Karpas-422 (cell line): Measurements from ENCODE around the gene OR10A4. TPM values are rescaled to one million over a fixed set of nuclear protein-coding genes. Genes with fewer than 3 reads are reported as not detected.
"Not testable (repeated sequence)": the region's sequence is repeated elsewhere in the genome, so short reads cannot be mapped to it uniquely, and the experiment has no call there.

Source experiments
- DNase-seq: peaks from one replicate; pipeline ENCODE4 v3.0.0-alpha.2; 2015
- H2AFZ ChIP-seq: fragments of 200-600 bp; sonication (generic); 2 replicates; pipeline ENCODE4 v1.6.1; 2014; ENCODE audit warnings: antibody characterized with exemption, low read length, mixed read lengths
- H3K27ac ChIP-seq: fragments of 200-600 bp; sonication (generic); 2 replicates; pipeline ENCODE4 v1.5.1; 2014; ENCODE audit warnings: mild to moderate bottlenecking, low read length, moderate library complexity
- H3K27me3 ChIP-seq: fragments of 200-600 bp; sonication (generic); 2 replicates; pipeline ENCODE4 v1.6.1; 2014; ENCODE audit warnings: low read length, mixed read lengths
- H3K36me3 ChIP-seq: fragments of 200-600 bp; sonication (generic); 2 replicates; pipeline ENCODE4 v1.6.1; 2014; ENCODE audit warnings: low read length, mixed read lengths; ENCODE audit not compliant: insufficient read depth
- H3K4me1 ChIP-seq: fragments of 200-600 bp; sonication (generic); 2 replicates; pipeline ENCODE4 v1.6.1; 2014; ENCODE audit warnings: mild to moderate bottlenecking, low read length, mixed read lengths
- H3K4me2 ChIP-seq: fragments of 200-600 bp; sonication (generic); 2 replicates; pipeline ENCODE4 v1.6.1; 2014; ENCODE audit warnings: low read length, low read depth, mild to moderate bottlenecking; ENCODE audit not compliant: poor library complexity, severe bottlenecking
- H3K4me3 ChIP-seq: fragments of 200-600 bp; sonication (generic); 2 replicates; pipeline ENCODE4 v1.5.1; 2014; ENCODE audit warnings: mild to moderate bottlenecking, antibody characterized with exemption, low read length, mixed read lengths
- H3K79me2 ChIP-seq: fragments of 200-600 bp; sonication (generic); 2 replicates; pipeline ENCODE4 v1.6.1; 2014; ENCODE audit warnings: mild to moderate bottlenecking, low read length, mixed read lengths
- H3K9ac ChIP-seq: fragments of 200-600 bp; sonication (generic); 2 replicates; pipeline ENCODE4 v1.6.0; 2014; ENCODE audit warnings: low read length
- H3K9me2 ChIP-seq: fragments of 200-600 bp; sonication (generic), shearing (Covaris generic); replicated peaks from 2 replicates; pipeline ENCODE4 v1.6.0; 2014; ENCODE audit warnings: mild to moderate bottlenecking, low read length, moderate library complexity; ENCODE audit not compliant: insufficient read depth
- H3K9me3 ChIP-seq: fragments of 300-700, 200-600 bp; sonication (generic); 2 replicates; pipeline ENCODE4 v1.6.1; 2014; ENCODE audit warnings: low read length, mixed read lengths
- H4K20me1 ChIP-seq: fragments of 200-600 bp; sonication (generic); 2 replicates; pipeline ENCODE4 v1.6.1; 2014; ENCODE audit warnings: mild to moderate bottlenecking, antibody characterized with exemption, low read length, low read depth; ENCODE audit not compliant: insufficient read depth
- total RNA-seq: library from RNA; depleted of rRNA; stranded (reverse); fragments of >200 nt; shearing (Covaris generic); gene quantifications from 2 replicates; pipeline ENCODE4 v1.2.3, GENCODE V29; 2014; ENCODE audit warnings: low replicate concordance

The OR10A4 gene
- total RNA-seq, 1 experiment from 2014 or later = not detected

DNA sequence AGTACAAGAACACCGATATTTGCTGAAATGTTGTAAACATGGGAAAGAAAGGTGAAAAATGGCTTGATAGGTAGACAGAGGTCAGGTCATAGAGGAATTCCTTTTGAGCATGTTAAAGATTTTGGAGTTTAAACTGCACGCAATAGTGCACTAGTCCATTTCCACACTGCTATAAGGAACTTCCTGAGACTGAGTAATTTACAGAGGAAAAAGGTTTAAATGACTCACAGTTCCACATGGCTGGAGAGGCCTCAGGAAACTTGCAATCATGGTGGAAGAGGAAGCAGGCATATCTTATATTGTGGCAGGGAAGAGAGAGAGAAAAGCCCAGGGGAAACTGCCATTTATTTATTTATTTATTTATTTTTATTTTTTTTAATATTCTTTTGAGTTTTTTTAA is 25.9 kb upstream of the OR10A4 start:
- Histone ChIP-seq H3K4me3 (no peak overlapping the region), H3K27me3 (no peaks in the 10 kb centered on the region), H3K9me2 (no peaks in the 10 kb centered on the region), H4K20me1 (no peaks in the 10 kb centered on the region), H3K9me3 (no peaks in the 10 kb centered on the region), H3K27ac (no peak overlapping the region), H3K9ac (no peak overlapping the region), H3K4me1 (no peaks in the 10 kb centered on the region), H3K79me2 (no peaks in the 10 kb centered on the region), H3K36me3 (no peaks in the 10 kb centered on the region), H3K4me2 (no peak overlapping the region), H2AFZ (no peak overlapping the region)
- no peak for DNase-seq

DNA sequence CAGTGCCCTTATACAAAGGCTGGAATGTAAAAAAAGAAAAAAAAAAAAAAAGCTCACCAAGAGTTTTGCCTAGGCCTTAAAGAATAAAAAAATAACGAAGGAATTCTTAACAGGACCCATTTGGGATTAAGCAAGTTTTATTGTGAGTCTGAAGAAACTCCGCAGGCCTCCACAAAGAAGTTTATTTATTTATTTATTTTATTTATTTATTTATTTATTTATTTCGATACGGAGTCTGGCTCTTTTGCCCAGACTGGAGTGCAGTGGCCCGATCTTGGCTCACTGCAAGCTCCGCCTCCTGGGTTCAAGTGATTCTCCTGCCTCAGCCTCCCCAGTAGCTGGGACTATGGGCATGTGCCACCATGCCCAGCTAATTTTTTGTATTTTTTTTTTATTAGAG is 21.6 kb upstream of the OR10A4 start:
- H3K9me3 ChIP-seq, H3K4me2 ChIP-seq, H4K20me1 ChIP-seq, H3K9ac ChIP-seq, H2AFZ ChIP-seq, H3K79me2 ChIP-seq, H3K36me3 ChIP-seq, DNase-seq, H3K27ac ChIP-seq, H3K4me1 ChIP-seq, H3K4me3 ChIP-seq, H3K27me3 ChIP-seq, H3K9me2 ChIP-seq: not testable (repeated sequence)

- H3K9me3 ChIP-seq = no peaks in the 10 kb centered on the region
- H4K20me1 ChIP-seq = no peaks in the 10 kb centered on the region
- H3K9me2 ChIP-seq = no peaks in the 10 kb centered on the region
- no peak overlapping the region for H3K4me3 ChIP-seq
- H3K4me1 ChIP-seq = no peaks in the 10 kb centered on the region
- H3K79me2 ChIP-seq = no peaks in the 10 kb centered on the region
- H3K27me3 ChIP-seq = no peaks in the 10 kb centered on the region
- no peak overlapping the region for H3K9ac ChIP-seq
- H3K4me2 ChIP-seq = no peak overlapping the region
- no peak overlapping the region for H3K27ac ChIP-seq
- no peak overlapping the region for H2AFZ ChIP-seq
- no peaks in the 10 kb centered on the region for H3K36me3 ChIP-seq
- DNase-seq = no peak
These were observed 20.4 kb upstream of the OR10A4 start for GRCh38 chr11:6855971-6856541.

GRCh38 chr11:6856871-6857270 is 19.6 kb upstream of the OR10A4 start:
- H3K9me3 ChIP-seq = no peaks in the 10 kb centered on the region
- no peaks in the 10 kb centered on the region for H3K4me1 ChIP-seq
- no peak overlapping the region for H3K4me2 ChIP-seq
- H3K9ac ChIP-seq = no peak overlapping the region
- no peaks in the 10 kb centered on the region for H3K79me2 ChIP-seq
- H3K36me3 ChIP-seq = no peaks in the 10 kb centered on the region
- H3K9me2 ChIP-seq = no peaks in the 10 kb centered on the region
- no peaks in the 10 kb centered on the region for H3K27me3 ChIP-seq
- H2AFZ ChIP-seq = no peak overlapping the region
- DNase-seq = no peak
- no peaks in the 10 kb centered on the region for H4K20me1 ChIP-seq
- H3K4me3 ChIP-seq = no peak overlapping the region
- no peak overlapping the region for H3K27ac ChIP-seq

DNA sequence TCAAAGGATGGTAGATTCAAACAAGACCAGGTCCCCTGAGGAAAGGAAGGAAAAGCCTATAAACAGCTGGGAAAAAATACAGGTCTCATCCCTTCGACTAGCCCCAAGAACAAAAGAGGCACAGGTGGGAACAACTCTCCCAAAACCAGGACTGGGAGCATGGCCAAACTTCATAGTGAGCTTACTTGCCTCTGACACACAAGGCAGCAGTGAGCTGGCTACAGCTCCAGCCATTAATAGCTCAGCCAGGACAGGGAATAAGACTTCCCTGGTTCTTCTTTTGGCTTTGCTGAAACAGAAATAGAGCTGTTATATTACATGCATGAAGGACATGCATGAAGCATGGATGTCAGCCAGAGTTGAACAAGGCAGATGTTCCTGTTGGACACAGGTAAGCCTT is 13.5 kb upstream of the OR10A4 start, which contains the start of gene OR10A2:
Gene OR10A2 (plus strand): TSS at position 97 of the 400 bp plus-strand sequence. CDS start 6,698 bp downstream, outside the sequence.
- H3K36me3 ChIP-seq = no peaks in the 10 kb centered on the region
- H3K9me3 ChIP-seq = no peaks in the 10 kb centered on the region
- H4K20me1 ChIP-seq = no peaks in the 10 kb centered on the region
- H3K4me2 ChIP-seq = no peak within 1 kb of the TSS
- no peak within 1 kb of the TSS for H2AFZ ChIP-seq
- no peak within 1 kb of the TSS for H3K9ac ChIP-seq
- no peak within 1 kb of the TSS for H3K4me3 ChIP-seq
- no peaks in the 10 kb centered on the region for H3K27me3 ChIP-seq
- H3K27ac ChIP-seq = no peak within 1 kb of the TSS
- H3K79me2 ChIP-seq = no peaks in the 10 kb centered on the region
- no peaks in the 10 kb centered on the region for H3K4me1 ChIP-seq
- DNase-seq = no peak
- no peaks in the 10 kb centered on the region for H3K9me2 ChIP-seq

DNA sequence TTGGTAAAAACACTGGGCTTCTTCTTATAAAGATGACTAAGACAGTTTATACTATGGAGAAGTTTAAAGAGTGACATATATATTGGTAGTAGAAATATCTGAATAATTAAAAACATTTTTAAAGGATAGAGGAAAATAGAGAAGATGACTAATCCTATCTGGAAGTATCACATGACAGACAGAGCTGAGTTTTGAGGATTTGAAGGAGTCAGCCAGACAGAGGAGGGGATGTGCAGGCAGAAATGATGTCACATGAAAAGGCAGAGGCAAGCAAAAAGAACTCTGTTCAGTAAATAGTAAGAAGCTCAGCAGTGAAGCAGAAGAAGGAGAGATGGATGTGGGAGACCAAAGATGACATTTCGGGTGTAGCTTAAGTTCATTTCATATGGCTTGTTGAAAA is 12.0 kb upstream of the OR10A4 start:
- no peak overlapping the region for H3K9ac ChIP-seq
- no peak overlapping the region for H3K4me3 ChIP-seq
- no peak overlapping the region for H2AFZ ChIP-seq
- H3K27ac ChIP-seq = no peak overlapping the region
- no peak for DNase-seq
- H3K27me3 ChIP-seq = no peaks in the 10 kb centered on the region
- H3K9me3 ChIP-seq = no peaks in the 10 kb centered on the region
- H3K4me2 ChIP-seq = no peak overlapping the region
- no peaks in the 10 kb centered on the region for H4K20me1 ChIP-seq
- H3K9me2 ChIP-seq = no peaks in the 10 kb centered on the region
- H3K36me3 ChIP-seq = no peaks in the 10 kb centered on the region
- no peaks in the 10 kb centered on the region for H3K4me1 ChIP-seq
- H3K79me2 ChIP-seq = no peaks in the 10 kb centered on the region

GRCh38 chr11:6871278-6871677 is 5.1 kb upstream of the OR10A4 start:
- Histone ChIP-seq H3K9me2 (no peaks in the 10 kb centered on the region), H3K79me2 (no peaks in the 10 kb centered on the region), H3K9me3 (no peaks in the 10 kb centered on the region), H2AFZ (no peak overlapping the region), H3K36me3 (no peaks in the 10 kb centered on the region), H3K27me3 (no peaks in the 10 kb centered on the region), H4K20me1 (no peaks in the 10 kb centered on the region), H3K4me3 (no peak overlapping the region), H3K9ac (no peak overlapping the region), H3K4me2 (no peak overlapping the region), H3K27ac (no peak overlapping the region), H3K4me1 (no peaks in the 10 kb centered on the region; the same call in 1 of the 2 replicates)
- DNase-seq = no peak

DNA sequence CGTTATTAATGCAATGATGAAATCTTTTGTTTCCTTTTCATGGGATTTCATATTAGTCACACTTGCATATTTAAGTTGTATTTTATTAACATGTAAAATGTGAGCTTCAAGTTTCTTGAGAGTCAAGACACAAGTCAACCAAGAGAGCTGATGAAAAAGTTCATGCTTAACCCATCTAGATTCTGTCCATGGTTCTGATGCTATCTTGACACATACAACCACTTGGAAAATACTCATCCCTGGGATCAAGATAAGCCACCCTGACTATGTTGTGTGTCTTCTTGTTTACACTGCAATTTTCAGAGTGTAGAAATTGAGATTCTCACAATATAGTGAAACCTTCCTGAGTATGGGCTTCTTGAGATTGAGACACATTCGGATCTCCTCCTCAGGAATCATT is 664 bp upstream of the OR10A4 start:
- no peaks in the 10 kb centered on the region for H3K27me3 ChIP-seq
- no peak overlapping the region for H3K4me3 ChIP-seq
- no peak overlapping the region for H3K4me2 ChIP-seq
- H3K79me2 ChIP-seq = no peaks in the 10 kb centered on the region
- H2AFZ ChIP-seq = no peak overlapping the region
- no peak overlapping the region for H3K27ac ChIP-seq
- H3K36me3 ChIP-seq = no peaks in the 10 kb centered on the region
- no peak overlapping the region for H3K9ac ChIP-seq
- H3K9me2 ChIP-seq = no peaks in the 10 kb centered on the region
- H3K4me1 ChIP-seq = no peaks in the 10 kb centered on the region; the same call in 1 of the 2 replicates
- H4K20me1 ChIP-seq = no peaks in the 10 kb centered on the region
- no peaks in the 10 kb centered on the region for H3K9me3 ChIP-seq
- DNase-seq = no peak

- no peaks in the 10 kb centered on the region for H3K79me2 ChIP-seq
- no peaks in the 10 kb centered on the region for H3K9me3 ChIP-seq
- H4K20me1 ChIP-seq = no peaks in the 10 kb centered on the region
- H3K27ac ChIP-seq = no peak overlapping the region
- no peaks in the 10 kb centered on the region; the same call in 1 of the 2 replicates for H3K4me1 ChIP-seq
- no peak overlapping the region for H2AFZ ChIP-seq
- no peak overlapping the region for H3K9ac ChIP-seq
- H3K9me2 ChIP-seq = no peaks in the 10 kb centered on the region
- DNase-seq = no peak
- H3K27me3 ChIP-seq = no peaks in the 10 kb centered on the region
- no peaks in the 10 kb centered on the region for H3K36me3 ChIP-seq
- H3K4me3 ChIP-seq = no peak overlapping the region
- H3K4me2 ChIP-seq = no peak overlapping the region
These were observed 489 bp downstream of the OR10A4 start for GRCh38 chr11:6876914-6877313.
